D721Med (cell line): ENCODE data around the gene RNF11.

Experiments used
- DNase-seq: peaks from one replicate; pipeline ENCODE4 v3.0.0; 2011; ENCODE audit warnings: low spot score; ENCODE audit not compliant: insufficient read length
- FAIRE-seq: peaks from 2 replicates; lab custom pipeline; 2011; peaks lifted over from hg19 to GRCh38; lab: Jason Lieb, UNC
- CTCF ChIP-seq: IDR thresholded peaks from 2 replicates; pipeline ENCODE4 v1.5.1; 2012; ENCODE audit warnings: mild to moderate bottlenecking, control low read depth; ENCODE audit not compliant: insufficient read depth; ENCODE audit errors: missing control alignments

The RNF11 gene

DNA sequence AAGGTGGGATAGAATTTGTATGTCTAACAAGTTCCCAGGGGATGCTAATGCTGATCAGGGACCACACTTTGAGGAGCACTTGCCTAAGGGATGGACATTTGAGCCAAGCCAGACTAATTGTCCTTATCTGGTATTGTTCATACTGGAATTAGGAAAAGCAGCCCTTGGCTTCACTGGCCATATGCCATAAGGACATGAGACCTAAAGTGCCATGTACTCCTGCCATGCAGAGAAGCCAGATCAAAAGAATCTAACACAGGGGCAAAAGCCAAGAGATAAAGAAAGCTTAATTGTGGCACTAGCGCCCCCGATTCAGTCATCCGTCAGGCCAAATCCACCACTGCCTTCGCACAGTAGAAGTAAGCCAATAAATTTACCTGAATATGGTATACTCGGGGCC, 45.7 kb downstream of the RNF11 start:
- FAIRE-seq (no peak), DNase-seq (no peak)
- TF ChIP-seq CTCF: no peak

- no peak for DNase-seq
- no peak for TF ChIP-seq CTCF
- no peak for FAIRE-seq
Measured at GRCh38 chr1:51282605-51283004, 46.5 kb downstream of the RNF11 start.

DNA sequence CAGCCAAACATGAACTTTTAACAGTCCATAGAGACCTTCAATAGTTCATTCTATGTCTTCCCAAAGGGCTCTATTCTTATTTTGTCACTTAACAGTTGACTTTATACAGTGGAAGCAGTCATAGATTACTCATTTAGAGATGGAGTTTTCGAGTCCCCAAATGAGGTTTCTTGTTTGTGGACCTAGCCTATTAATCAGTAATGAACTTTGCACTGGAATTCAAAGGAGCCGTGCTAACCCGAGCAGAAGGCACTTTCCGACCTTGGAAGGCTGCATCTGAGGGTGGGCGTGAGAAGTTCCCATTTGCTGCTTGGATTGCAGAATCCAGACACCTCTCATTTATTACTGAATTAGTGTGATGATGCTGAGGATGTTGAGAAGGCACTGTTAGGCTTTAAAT, 47.9 kb downstream of the RNF11 start:
- no peak for TF ChIP-seq CTCF
- DNase-seq (no peak), FAIRE-seq (no peak)

GRCh38 chr1:51284487-51284954, 48.4 kb downstream of the RNF11 start:
- FAIRE-seq (no peak), DNase-seq (no peak)
- no peak for TF ChIP-seq CTCF

DNA sequence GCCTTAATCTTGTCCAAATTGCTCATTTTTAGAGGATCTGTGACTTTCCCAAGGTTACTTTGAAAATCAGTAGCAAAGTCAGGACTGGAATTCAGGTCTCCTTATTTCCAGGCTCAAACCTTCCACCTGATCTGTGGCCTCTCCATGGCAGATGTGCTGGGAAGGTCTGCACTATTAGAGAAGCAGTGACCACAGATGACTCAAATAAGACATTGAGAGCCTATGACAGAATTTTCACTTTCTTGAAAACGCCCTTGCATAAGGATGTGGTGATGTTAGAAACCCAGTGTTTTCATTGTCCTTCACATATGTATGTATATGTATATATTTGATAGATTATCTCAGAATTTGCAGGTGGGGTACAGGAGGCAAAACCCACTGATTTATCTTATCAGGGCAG, 49.0 kb downstream of the RNF11 start:
- DNase-seq: no peak
- FAIRE-seq: no peak
- TF ChIP-seq CTCF: no peak

GRCh38 chr1:51287966-51288365, 51.9 kb downstream of the RNF11 start:
- no peak for DNase-seq
- no peak for TF ChIP-seq CTCF
- no peak for FAIRE-seq

- no peak for TF ChIP-seq CTCF
- DNase-seq (no peak), FAIRE-seq (no peak)
Measured at GRCh38 chr1:51288578-51288977, 52.5 kb downstream of the RNF11 start.
